ENCODE measurements around the gene IRF3.

Gene IRF3

GRCh38 chr19:49665351-49666119 is at the start of gene IRF3, which contains the start of gene BCL2L12:
TSS of gene IRF3 (minus strand) at chr19:49665857. CDS start at chr19:49664838, 1,019 bp downstream.
TSS of gene BCL2L12 (plus strand) at chr19:49665933. CDS start at chr19:49666693, 760 bp downstream.
- H3K27me3 ChIP-seq (ENCODE audit: control insufficient read depth, insufficient read depth, low read length) = no peaks in the 10 kb centered on the region
- peak within 1 kb of the TSS; percentile 99 for H3K4me3 ChIP-seq (ENCODE audit: low read depth, low read length)
- peaks cover 42% of the 10 kb centered on the region for H3K36me3 ChIP-seq (ENCODE audit: control insufficient read depth, insufficient read depth, low read length)
- H3K4me1 ChIP-seq (ENCODE audit: control insufficient read depth, insufficient read depth, low read length) = no peaks in the 10 kb centered on the region
- no peaks in the 10 kb centered on the region for H3K9me3 ChIP-seq (ENCODE audit: control insufficient read depth, insufficient read depth, low read length)
- H3K9ac ChIP-seq (ENCODE audit: low read depth, low read length) = peak within 1 kb of the TSS; percentile 91

- Histone ChIP-seq H3K4me1 (ENCODE audit: control insufficient read depth, insufficient read depth, low read length) (no peaks in the 10 kb centered on the region), H3K9me3 (ENCODE audit: control insufficient read depth, insufficient read depth, low read length) (no peaks in the 10 kb centered on the region), H3K4me3 (ENCODE audit: low read depth, low read length) (no peak overlapping the region), H3K9ac (ENCODE audit: low read depth, low read length) (no peak overlapping the region), H3K27me3 (ENCODE audit: control insufficient read depth, insufficient read depth, low read length) (no peaks in the 10 kb centered on the region), H3K36me3 (ENCODE audit: control insufficient read depth, insufficient read depth, low read length) (peaks cover 22% of the 10 kb centered on the region)
These were observed 47.7 kb upstream of the IRF3 start for GRCh38 chr19:49713236-49713845.

GRCh38 chr19:49712397-49712859 is 46.8 kb upstream of the IRF3 start:
- Histone ChIP-seq H3K4me3 (ENCODE audit: low read depth, low read length) (no peak overlapping the region), H3K9ac (ENCODE audit: low read depth, low read length) (no peak overlapping the region), H3K4me1 (ENCODE audit: control insufficient read depth, insufficient read depth, low read length) (no peaks in the 10 kb centered on the region), H3K9me3 (ENCODE audit: control insufficient read depth, insufficient read depth, low read length) (no peaks in the 10 kb centered on the region), H3K36me3 (ENCODE audit: control insufficient read depth, insufficient read depth, low read length) (peaks cover 22% of the 10 kb centered on the region), H3K27me3 (ENCODE audit: control insufficient read depth, insufficient read depth, low read length) (no peaks in the 10 kb centered on the region)

- Histone ChIP-seq H3K36me3 (ENCODE audit: control insufficient read depth, insufficient read depth, low read length) (peaks cover 34% of the 10 kb centered on the region), H3K9ac (ENCODE audit: low read depth, low read length) (no peak overlapping the region), H3K27me3 (ENCODE audit: control insufficient read depth, insufficient read depth, low read length) (no peaks in the 10 kb centered on the region), H3K9me3 (ENCODE audit: control insufficient read depth, insufficient read depth, low read length) (no peaks in the 10 kb centered on the region), H3K4me1 (ENCODE audit: control insufficient read depth, insufficient read depth, low read length) (no peaks in the 10 kb centered on the region), H3K4me3 (ENCODE audit: low read depth, low read length) (no peak overlapping the region)
These were observed 44.8 kb upstream of the IRF3 start for GRCh38 chr19:49710372-49710951.

- Histone ChIP-seq H3K27me3 (ENCODE audit: control insufficient read depth, insufficient read depth, low read length) (no peaks in the 10 kb centered on the region), H3K9me3 (ENCODE audit: control insufficient read depth, insufficient read depth, low read length) (no peaks in the 10 kb centered on the region), H3K4me1 (ENCODE audit: control insufficient read depth, insufficient read depth, low read length) (no peaks in the 10 kb centered on the region), H3K36me3 (ENCODE audit: control insufficient read depth, insufficient read depth, low read length) (peaks cover 28% of the 10 kb centered on the region), H3K4me3 (ENCODE audit: low read depth, low read length) (no peak overlapping the region), H3K9ac (ENCODE audit: low read depth, low read length) (no peak overlapping the region)
These were observed 40.3 kb upstream of the IRF3 start for GRCh38 chr19:49705919-49706318.

GRCh38 chr19:49704888-49705642 is 39.4 kb upstream of the IRF3 start:
- H3K4me1 ChIP-seq (ENCODE audit: control insufficient read depth, insufficient read depth, low read length) = no peaks in the 10 kb centered on the region
- H3K9me3 ChIP-seq (ENCODE audit: control insufficient read depth, insufficient read depth, low read length) = no peaks in the 10 kb centered on the region
- H3K36me3 ChIP-seq (ENCODE audit: control insufficient read depth, insufficient read depth, low read length) = peaks cover 22% of the 10 kb centered on the region
- H3K27me3 ChIP-seq (ENCODE audit: control insufficient read depth, insufficient read depth, low read length) = no peaks in the 10 kb centered on the region
- no peak overlapping the region for H3K4me3 ChIP-seq (ENCODE audit: low read depth, low read length)
- no peak overlapping the region for H3K9ac ChIP-seq (ENCODE audit: low read depth, low read length)

- H3K4me3 ChIP-seq (ENCODE audit: low read depth, low read length) = peak overlapping the region; percentile 13
- no peaks in the 10 kb centered on the region for H3K9me3 ChIP-seq (ENCODE audit: control insufficient read depth, insufficient read depth, low read length)
- no peak overlapping the region for H3K9ac ChIP-seq (ENCODE audit: low read depth, low read length)
- peaks cover 10% of the 10 kb centered on the region for H3K36me3 ChIP-seq (ENCODE audit: control insufficient read depth, insufficient read depth, low read length)
- no peaks in the 10 kb centered on the region for H3K27me3 ChIP-seq (ENCODE audit: control insufficient read depth, insufficient read depth, low read length)
- H3K4me1 ChIP-seq (ENCODE audit: control insufficient read depth, insufficient read depth, low read length) = no peaks in the 10 kb centered on the region
These were observed 35.7 kb upstream of the IRF3 start for GRCh38 chr19:49701271-49701786.

GRCh38 chr19:49700563-49700962 is 34.9 kb upstream of the IRF3 start:
- Histone ChIP-seq H3K4me3 (ENCODE audit: low read depth, low read length) (no peak overlapping the region), H3K27me3 (ENCODE audit: control insufficient read depth, insufficient read depth, low read length) (no peaks in the 10 kb centered on the region), H3K9me3 (ENCODE audit: control insufficient read depth, insufficient read depth, low read length) (no peaks in the 10 kb centered on the region), H3K36me3 (ENCODE audit: control insufficient read depth, insufficient read depth, low read length) (peaks cover 4% of the 10 kb centered on the region), H3K4me1 (ENCODE audit: control insufficient read depth, insufficient read depth, low read length) (no peaks in the 10 kb centered on the region), H3K9ac (ENCODE audit: low read depth, low read length) (no peak overlapping the region)

GRCh38 chr19:49699364-49699763 is 33.7 kb upstream of the IRF3 start:
- Histone ChIP-seq H3K36me3 (ENCODE audit: control insufficient read depth, insufficient read depth, low read length) (peaks cover 3% of the 10 kb centered on the region), H3K4me1 (ENCODE audit: control insufficient read depth, insufficient read depth, low read length) (no peaks in the 10 kb centered on the region), H3K9ac (ENCODE audit: low read depth, low read length) (no peak overlapping the region), H3K4me3 (ENCODE audit: low read depth, low read length) (no peak overlapping the region), H3K9me3 (ENCODE audit: control insufficient read depth, insufficient read depth, low read length) (no peaks in the 10 kb centered on the region), H3K27me3 (ENCODE audit: control insufficient read depth, insufficient read depth, low read length) (no peaks in the 10 kb centered on the region)

- Histone ChIP-seq H3K4me1 (ENCODE audit: control insufficient read depth, insufficient read depth, low read length) (no peaks in the 10 kb centered on the region), H3K9me3 (ENCODE audit: control insufficient read depth, insufficient read depth, low read length) (no peaks in the 10 kb centered on the region), H3K4me3 (ENCODE audit: low read depth, low read length) (no peak overlapping the region), H3K36me3 (ENCODE audit: control insufficient read depth, insufficient read depth, low read length) (peaks cover 9% of the 10 kb centered on the region), H3K9ac (ENCODE audit: low read depth, low read length) (no peak overlapping the region), H3K27me3 (ENCODE audit: control insufficient read depth, insufficient read depth, low read length) (no peaks in the 10 kb centered on the region)
These were observed 31.2 kb upstream of the IRF3 start for GRCh38 chr19:49696865-49697264.

GRCh38 chr19:49696115-49696514 is 30.5 kb upstream of the IRF3 start:
- Histone ChIP-seq H3K9me3 (ENCODE audit: control insufficient read depth, insufficient read depth, low read length) (no peaks in the 10 kb centered on the region), H3K9ac (ENCODE audit: low read depth, low read length) (no peak overlapping the region), H3K27me3 (ENCODE audit: control insufficient read depth, insufficient read depth, low read length) (no peaks in the 10 kb centered on the region), H3K4me1 (ENCODE audit: control insufficient read depth, insufficient read depth, low read length) (no peaks in the 10 kb centered on the region), H3K4me3 (ENCODE audit: low read depth, low read length) (no peak overlapping the region), H3K36me3 (ENCODE audit: control insufficient read depth, insufficient read depth, low read length) (peaks cover 9% of the 10 kb centered on the region)
